Ascending aorta (tissue), 2 donors: Measurements from ENCODE around the gene PLS3. TPM values are rescaled to one million over a fixed set of nuclear protein-coding genes. Genes with fewer than 3 reads are reported as not detected.

ENCODE experiments used
- DNase-seq, 2 donors: peaks; one replicate each; pipeline ENCODE4 v3.0.0-alpha.2; 2019; ENCODE audit warnings: low spot score in 2 of 2
- H3K27ac ChIP-seq, 2 donors: fragments of 200-600 bp; sonication (generic); one replicate each; pipeline ENCODE4 v1.5.1; 2016 to 2017; ENCODE audit warnings: mild to moderate bottlenecking in 1 of 2
- H3K27me3 ChIP-seq: fragments of 200-600 bp; sonication (generic); one replicate; pipeline ENCODE4 v1.5.1; 2017
- H3K36me3 ChIP-seq, 2 donors: fragments of 200-600 bp; sonication (generic); one replicate each; pipeline ENCODE4 v1.5.1; 2016
- H3K4me1 ChIP-seq, 2 donors: fragments of 200-600 bp; sonication (generic); one replicate each; pipeline ENCODE4 v1.5.1; 2016 to 2017; ENCODE audit warnings: mild to moderate bottlenecking in 1 of 2
- H3K4me3 ChIP-seq, 2 donors: fragments of 200-600 bp; sonication (generic); one replicate each; pipeline ENCODE4 v1.5.1; 2016 to 2017; ENCODE audit warnings: mild to moderate bottlenecking in 1 of 2
- H3K9me3 ChIP-seq, 2 donors: fragments of 200-600 bp; sonication (generic); one replicate each; pipeline ENCODE4 v1.5.1; 2016
- CTCF ChIP-seq, 3 experiments: fragments of 200-600 bp in 2 of 3; fragments of 450-650 bp in 1 of 3; sonication (generic) in 2 of 3; IDR thresholded peaks; one replicate each; pipeline ENCODE4 v1.5.1; 2016 to 2019; ENCODE audit warnings: antibody characterized with exemption in 3 of 3, mild to moderate bottlenecking in 1 of 3, moderate library complexity in 1 of 3
- intact Hi-C: fragments of 100-400 bp; cut with DNase I; formaldehyde crosslinking; loops from one replicate; pipeline ENCODE4 v1.15.1; 2023
- total RNA-seq: library from RNA; depleted of rRNA; stranded (reverse); fragments of >200 nt; gene quantifications from one replicate; pipeline ENCODE4 v1.1.0, GENCODE V29; 2016

Gene PLS3
- total RNA-seq, 1 donor from 2014 or later: 155 TPM

- Histone ChIP-seq H3K36me3 (no peaks in the 10 kb centered on the region), H3K4me3 (peak overlapping the region in 1 of 2 donors; percentile 27), H3K9me3 (no peaks in the 10 kb centered on the region), H3K27me3 (no peaks in the 10 kb centered on the region), H3K4me1 (no peaks in the 10 kb centered on the region), H3K27ac (peak overlapping the region; percentile 73 to 81)
- DNase-seq: no peak
- intact Hi-C loops: no loop called here
- TF ChIP-seq CTCF (IDR thresholded peaks at IDR 0.05): no peak
Observed at GRCh38 chrX:115581759-115582615, 21.0 kb downstream of the PLS3 start.

- DNase-seq: no peak
- no peaks in the 10 kb centered on the region for H3K27me3 ChIP-seq
- H3K27ac ChIP-seq: peak overlapping the region; percentile 73 to 81
- no peak for TF ChIP-seq CTCF (IDR thresholded peaks at IDR 0.05)
- H3K36me3 ChIP-seq: no peaks in the 10 kb centered on the region
- intact Hi-C loops: no loop called here
- peak overlapping the region in 1 of 2 donors; percentile 27 for H3K4me3 ChIP-seq
- no peaks in the 10 kb centered on the region for H3K4me1 ChIP-seq
- no peaks in the 10 kb centered on the region for H3K9me3 ChIP-seq
Observed at GRCh38 chrX:115582616-115583495, 21.9 kb downstream of the PLS3 start.

GRCh38 chrX:115583496-115584004 lies 22.6 kb downstream of the PLS3 start:
- Histone ChIP-seq H3K27me3 (no peaks in the 10 kb centered on the region), H3K4me1 (no peaks in the 10 kb centered on the region), H3K4me3 (peak overlapping the region in 1 of 2 donors; percentile 27), H3K36me3 (no peaks in the 10 kb centered on the region), H3K27ac (peak overlapping the region; percentile 73 to 81), H3K9me3 (no peaks in the 10 kb centered on the region)
- intact Hi-C loops: no loop called here
- no peak for DNase-seq
- no peak for TF ChIP-seq CTCF (IDR thresholded peaks at IDR 0.05)

GRCh38 chrX:115584696-115585095 lies 23.7 kb downstream of the PLS3 start:
- H3K4me3 ChIP-seq: peak overlapping the region in 1 of 2 donors; percentile 19
- no peak for DNase-seq
- peaks cover 0 to 1% of the 10 kb centered on the region in 2 donors for H3K4me1 ChIP-seq
- no peaks in the 10 kb centered on the region for H3K36me3 ChIP-seq
- intact Hi-C loops: no loop called here
- H3K27ac ChIP-seq: peak overlapping the region; percentile 73 to 81
- H3K27me3 ChIP-seq: no peaks in the 10 kb centered on the region
- no peaks in the 10 kb centered on the region for H3K9me3 ChIP-seq
- TF ChIP-seq CTCF (IDR thresholded peaks at IDR 0.05): no peak

- no peaks in the 10 kb centered on the region for H3K9me3 ChIP-seq
- no peak for TF ChIP-seq CTCF (IDR thresholded peaks at IDR 0.05)
- peak overlapping the region in 1 of 2 donors; percentile 17 for H3K4me3 ChIP-seq
- no peaks in the 10 kb centered on the region for H3K36me3 ChIP-seq
- peaks cover 0 to 4% of the 10 kb centered on the region in 2 donors for H3K4me1 ChIP-seq
- H3K27ac ChIP-seq: peak overlapping the region; percentile 74 to 81
- intact Hi-C loops: no loop called here
- no peaks in the 10 kb centered on the region for H3K27me3 ChIP-seq
- no peak for DNase-seq
Observed at GRCh38 chrX:115588179-115588578, 27.2 kb downstream of the PLS3 start.
